Spleen (tissue), 7 donors: ENCODE results near the gene PDF.

ENCODE experiments used
- CTCF ChIP-seq, 11 experiments: fragments of 200-600 bp in 7 of 11; fragments of 450-650 bp in 4 of 11; sonication (generic) in 4 of 11; IDR thresholded peaks in 8 of 11; conservative IDR thresholded peaks in 3 of 11; 1 replicate in 7 of 11; 2 replicates in 4 of 11; pipeline versions ENCODE4 v1.4.0 to v1.8.0; 2016 to 2021; ENCODE audit warnings: antibody characterized with exemption in 11 of 11, inconsistent platforms in 4 of 11, mild to moderate bottlenecking in 1 of 11
- POLR2A ChIP-seq, 3 donors: fragments of 450-650 bp; IDR thresholded peaks; one replicate each; pipeline ENCODE4 v1.5.1; 2017; ENCODE audit warnings: antibody characterized with exemption in 3 of 3, mild to moderate bottlenecking in 1 of 3
- POLR2AphosphoS5 ChIP-seq, 3 donors: sonication (generic); formaldehyde crosslinking; IDR thresholded peaks; one replicate each; pipeline ENCODE4 v1.5.1; 2017; ENCODE audit warnings: antibody characterized with exemption in 3 of 3
- donor health status: DM: no; HTN: no; CAD: no; lungs with moderate emphysema.
- donor health status: DM: no; HTN: no; CAD: no.
- donor health status: DM: no; HTN: no; CAD: no.

- no peak for TF ChIP-seq CTCF (IDR thresholded peaks at IDR 0.05 in 8 of 11, conservative IDR thresholded peaks at IDR 0.05 in 3 of 11)
- no peak for TF ChIP-seq POLR2A (IDR thresholded peaks at IDR 0.05)
- no peak for TF ChIP-seq POLR2AphosphoS5 (IDR thresholded peaks at IDR 0.05)
Observed at GRCh38 chr16:69314534-69314933, 15.9 kb downstream of the PDF start.
